Naive thymus-derived CD8-positive, alpha-beta T cell (primary cell): ENCODE data around the gene MYL4. TPM values are rescaled to one million over a fixed set of nuclear protein-coding genes. Genes with fewer than 3 reads are reported as not detected.
"Not testable (repeated sequence)": the region's sequence is repeated elsewhere in the genome, so short reads cannot be mapped to it uniquely, and the experiment has no call there.

ENCODE experiments used
- ATAC-seq, 2 donors: fragments of 150-1000 bp; cut with Tn5 transposase in 1 of 2; sonication (Bioruptor Pico), chemical (Tn5 transposase) in 1 of 2; 1 replicate in 1 of 2; 2 replicates in 1 of 2; pipeline ENCODE4 v1.10.0; 2021; ENCODE audit warnings: mild to moderate bottlenecking in 2 of 2, moderate library complexity in 2 of 2
- POLR2A ChIA-PET: fragments of 350-600 bp; sonication (Branson Sonifier 250); formaldehyde crosslinking; loops from one replicate; lab custom pipeline; 2021; ENCODE audit warnings: antibody characterized with exemption; lab: Charles Lee
- DNase-seq, 10 donors: peaks; one replicate each; pipeline versions ENCODE4 v3.0.0 to v3.0.0-alpha.2; 2020 to 2022
- H3K27ac Mint-ChIP-seq, 10 donors: one replicate each; pipeline ENCODE4 v1.8.0; 2020 to 2022; ENCODE audit warnings: mild to moderate bottlenecking in 10 of 10, mixed read lengths in 10 of 10, moderate library complexity in 4 of 10, inconsistent platforms in 1 of 10
- H3K27me3 Mint-ChIP-seq, 5 donors: one replicate each; pipeline ENCODE4 v1.8.0; 2021 to 2022; ENCODE audit warnings: mixed read lengths in 5 of 5
- H3K36me3 Mint-ChIP-seq, 3 donors: one replicate each; pipeline ENCODE4 v1.8.0; 2020 to 2022; ENCODE audit warnings: mixed read lengths in 3 of 3, mild to moderate bottlenecking in 2 of 3, inconsistent platforms in 1 of 3
- H3K4me1 Mint-ChIP-seq, 4 donors: one replicate each; pipeline ENCODE4 v1.8.0; 2021 to 2022; ENCODE audit warnings: mixed read lengths in 4 of 4
- H3K4me3 Mint-ChIP-seq, 10 donors: one replicate each; pipeline ENCODE4 v1.8.0; 2020 to 2022; ENCODE audit warnings: mild to moderate bottlenecking in 10 of 10, mixed read lengths in 10 of 10, moderate library complexity in 6 of 10, inconsistent platforms in 1 of 10
- H3K9me3 Mint-ChIP-seq, 9 donors: one replicate each; pipeline ENCODE4 v1.8.0; 2020 to 2022; ENCODE audit warnings: mixed read lengths in 9 of 9, mild to moderate bottlenecking in 3 of 9, inconsistent platforms in 1 of 9, moderate library complexity in 1 of 9
- polyA plus RNA-seq, 3 donors: library from polyadenylated mRNA; unstranded; fragments of 300-500 nt; fragmentation: Illumina TruSeq; gene quantifications; one replicate each; pipeline ENCODE4 v1.2.3, GENCODE V29; 2021
- total RNA-seq, 8 experiments: library from RNA in 2 of 8; stranded (reverse) in 2 of 8; gene quantifications; one replicate each; pipeline ENCODE4 v1.2.3 and lab custom pipeline; 2021 to 2026

Gene MYL4
- total and polyA plus RNA-seq, 5 experiments from 2014 or later: not detected

GRCh38 chr17:47253541-47254402, 44.6 kb downstream of the MYL4 start, which contains the start of gene ITGB3:
Gene ITGB3 (plus strand): TSS chr17:47253827. CDS start chr17:47253862, 35 bp downstream.
- DNase-seq: peak; percentile 25 to 75 (median 52)
- peak; percentile 94 to 98 for ATAC-seq
- Mint-ChIP-seq H3K36me3 (no peaks in the 10 kb centered on the region), H3K9me3 (no peaks in the 10 kb centered on the region), H3K27me3 (peaks cover 26 to 76% (median 49%) of the 10 kb centered on the region in 5 donors), H3K4me1 (peaks cover 6 to 15% (median 11%) of the 10 kb centered on the region in 4 donors), H3K4me3 (peak within 1 kb of the TSS; percentile 77 to 99 (median 90)), H3K27ac (peak within 1 kb of the TSS in 3 of 10 donors; percentile 6 to 63 (median 40))
- POLR2A ChIA-PET: interaction anchor here (0.8 kb wide), 1 partner anchor 15 kb away, joined by 3 read pairs; no protein-coding TSS in a partner anchor

- Mint-ChIP-seq H3K4me3 (peak overlapping the region; percentile 77 to 99 (median 90)), H3K9me3 (no peaks in the 10 kb centered on the region), H3K4me1 (peaks cover 6 to 15% (median 11%) of the 10 kb centered on the region in 4 donors), H3K27ac (peak overlapping the region in 2 of 10 donors; percentile 40 to 63), H3K27me3 (peaks cover 30 to 80% (median 52%) of the 10 kb centered on the region in 5 donors), H3K36me3 (no peaks in the 10 kb centered on the region)
- no peak for DNase-seq
- POLR2A ChIA-PET: interaction anchor here (0.8 kb wide), 1 partner anchor 16 kb away, joined by 3 read pairs; no protein-coding TSS in a partner anchor
- no peak for ATAC-seq
Measured at GRCh38 chr17:47254403-47254943, 45.3 kb downstream of the MYL4 start.

GRCh38 chr17:47257651-47258339, 48.6 kb downstream of the MYL4 start:
- POLR2A ChIA-PET: interaction anchor here (0.7 kb wide), 1 partner anchor 27 kb away, joined by 5 read pairs; no protein-coding TSS in a partner anchor
- Mint-ChIP-seq H3K36me3 (no peaks in the 10 kb centered on the region), H3K9me3 (no peaks in the 10 kb centered on the region), H3K27ac (no peak overlapping the region), H3K4me3 (no peak overlapping the region), H3K27me3 (peaks cover 31 to 69% (median 52%) of the 10 kb centered on the region in 5 donors), H3K4me1 (peaks cover 6 to 12% (median 10%) of the 10 kb centered on the region in 4 donors)
- DNase-seq (no peak), ATAC-seq (no peak)

- H3K36me3 Mint-ChIP-seq: no peaks in the 10 kb centered on the region
- peaks cover 21 to 30% (median 27%) of the 10 kb centered on the region in 5 donors for H3K27me3 Mint-ChIP-seq
- ATAC-seq: no peak
- H3K9me3 Mint-ChIP-seq: no peaks in the 10 kb centered on the region
- H3K4me1 Mint-ChIP-seq: peaks cover 0 to 6% (median 1%) of the 10 kb centered on the region in 4 donors
- DNase-seq: no peak
- POLR2A ChIA-PET: no interaction called here
- H3K27ac Mint-ChIP-seq: peak overlapping the region in 1 of 10 donors; percentile 11
- H3K4me3 Mint-ChIP-seq: no peak overlapping the region
Measured at GRCh38 chr17:47262586-47262985, 53.4 kb downstream of the MYL4 start.

GRCh38 chr17:47264166-47264565, 55.0 kb downstream of the MYL4 start:
- peaks cover 13 to 20% (median 15%) of the 10 kb centered on the region in 5 donors for H3K27me3 Mint-ChIP-seq
- POLR2A ChIA-PET: no interaction called here
- H3K4me3 Mint-ChIP-seq: no peak overlapping the region
- peaks cover 0 to 3% (median under 1%) of the 10 kb centered on the region in 9 donors for H3K9me3 Mint-ChIP-seq
- DNase-seq: no peak
- H3K36me3 Mint-ChIP-seq: peaks cover 0 to 3% (median 2%) of the 10 kb centered on the region in 3 donors
- H3K4me1 Mint-ChIP-seq: peaks cover 0 to 6% (median 0%) of the 10 kb centered on the region in 4 donors
- H3K27ac Mint-ChIP-seq: no peak overlapping the region
- no peak for ATAC-seq

- Mint-ChIP-seq H3K4me1 (peaks cover 0 to 6% (median 0%) of the 10 kb centered on the region in 4 donors), H3K27ac (no peak overlapping the region), H3K27me3 (peaks cover 7 to 18% (median 15%) of the 10 kb centered on the region in 5 donors), H3K36me3 (peaks cover 0 to 9% (median 6%) of the 10 kb centered on the region in 3 donors), H3K4me3 (no peak overlapping the region), H3K9me3 (peaks cover 0 to 11% (median 4%) of the 10 kb centered on the region in 9 donors)
- DNase-seq: no peak
- POLR2A ChIA-PET: no interaction called here
- ATAC-seq: no peak
Measured at GRCh38 chr17:47265983-47266541, 56.9 kb downstream of the MYL4 start.

GRCh38 chr17:47266782-47267181, 57.6 kb downstream of the MYL4 start:
- H3K4me1 Mint-ChIP-seq: peaks cover 0 to 6% (median 0%) of the 10 kb centered on the region in 4 donors
- H3K27ac Mint-ChIP-seq: no peak overlapping the region
- DNase-seq (no peak), ATAC-seq (no peak)
- peaks cover 0 to 11% (median 4%) of the 10 kb centered on the region in 9 donors for H3K9me3 Mint-ChIP-seq
- H3K36me3 Mint-ChIP-seq: peaks cover 0 to 9% (median 6%) of the 10 kb centered on the region in 3 donors
- no peak overlapping the region for H3K4me3 Mint-ChIP-seq
- POLR2A ChIA-PET: no interaction called here
- H3K27me3 Mint-ChIP-seq: peaks cover 7 to 18% (median 13%) of the 10 kb centered on the region in 5 donors

GRCh38 chr17:47267354-47267828, 58.2 kb downstream of the MYL4 start:
- Mint-ChIP-seq H3K9me3 (peaks cover 0 to 11% (median 4%) of the 10 kb centered on the region in 9 donors), H3K4me1 (peaks cover 0 to 6% (median 0%) of the 10 kb centered on the region in 4 donors), H3K4me3 (no peak overlapping the region), H3K36me3 (peaks cover 0 to 9% (median 6%) of the 10 kb centered on the region in 3 donors), H3K27ac (no peak overlapping the region), H3K27me3 (peaks cover 4 to 16% (median 7%) of the 10 kb centered on the region in 5 donors)
- no peak for ATAC-seq
- DNase-seq: no peak
- POLR2A ChIA-PET: no interaction called here

- H3K4me1 Mint-ChIP-seq, H3K27me3 Mint-ChIP-seq, POLR2A ChIA-PET, H3K27ac Mint-ChIP-seq, H3K36me3 Mint-ChIP-seq, DNase-seq, H3K4me3 Mint-ChIP-seq, ATAC-seq: not testable (repeated sequence)
- H3K9me3 Mint-ChIP-seq: peaks cover 0 to 11% (median 4%) of the 10 kb centered on the region in 9 donors
Measured at GRCh38 chr17:47268964-47269363, 59.8 kb downstream of the MYL4 start.

GRCh38 chr17:47269561-47270280, 60.6 kb downstream of the MYL4 start:
- H3K27ac Mint-ChIP-seq, H3K4me3 Mint-ChIP-seq, DNase-seq, ATAC-seq, POLR2A ChIA-PET, H3K4me1 Mint-ChIP-seq, H3K36me3 Mint-ChIP-seq, H3K27me3 Mint-ChIP-seq: not testable (repeated sequence)
- peaks cover 0 to 11% (median 4%) of the 10 kb centered on the region in 9 donors for H3K9me3 Mint-ChIP-seq

- POLR2A ChIA-PET: no interaction called here
- peaks cover 0 to 11% (median 4%) of the 10 kb centered on the region in 9 donors for H3K9me3 Mint-ChIP-seq
- H3K27me3 Mint-ChIP-seq: peaks cover 1 to 18% (median 2%) of the 10 kb centered on the region in 5 donors
- H3K36me3 Mint-ChIP-seq: peaks cover 0 to 9% (median 6%) of the 10 kb centered on the region in 3 donors
- DNase-seq (no peak), ATAC-seq (no peak)
- H3K4me1 Mint-ChIP-seq: peaks cover 0 to 5% (median 0%) of the 10 kb centered on the region in 4 donors
- no peak overlapping the region for H3K4me3 Mint-ChIP-seq
- H3K27ac Mint-ChIP-seq: no peak overlapping the region
Measured at GRCh38 chr17:47270946-47271705, 62.0 kb downstream of the MYL4 start.
